ENCODE results near the gene SORBS2.
"Not testable (repeated sequence)": the region's sequence is repeated elsewhere in the genome, so short reads cannot be mapped to it uniquely, and the experiment has no call there.

SORBS2 gene

GRCh38 chr4:185562531-185562930 is 249.5 kb downstream of the SORBS2 start:
- H3K23ac ChIP-seq (ENCODE audit: low read length), result no peak overlapping the region
- WGBS (ENCODE audit: extremely low coverage, insufficient coverage, insufficient read length), result no CpG with 5 or more reads among the region's 3 CpGs
- peak; percentile 57 to 87 for DNase-seq
- H3K79me1 ChIP-seq (ENCODE audit: low read length), result peaks cover 22% of the 10 kb centered on the region
- no peak overlapping the region for H3K9ac ChIP-seq (ENCODE audit: low read length)
- no peak overlapping the region for H3K27ac ChIP-seq (ENCODE audit: low read depth, low read length)
- H3K4me3 ChIP-seq (ENCODE audit: low read depth, low read length), result no peak overlapping the region
- no peak overlapping the region for H4K12ac ChIP-seq (ENCODE audit: low read depth, low read length)
- no peak overlapping the region for H2BK120ac ChIP-seq (ENCODE audit: insufficient read depth, low read length, poor library complexity)
- no peak overlapping the region for H2BK5ac ChIP-seq (ENCODE audit: low read depth, low read length, poor library complexity)
- no peaks in the 10 kb centered on the region for H3K36me3 ChIP-seq (ENCODE audit: control insufficient read depth in 1 of 2, insufficient read depth in 2 of 2, low read length in 2 of 2)
- no peak overlapping the region for H3K18ac ChIP-seq (ENCODE audit: low read length)
- no peak overlapping the region for H3K4me2 ChIP-seq (ENCODE audit: low read length)
- H3K27me3 ChIP-seq (ENCODE audit: insufficient read depth, low read length), result no peaks in the 10 kb centered on the region
- no peak overlapping the region for H3K14ac ChIP-seq (ENCODE audit: low read length)
- H3K4me1 ChIP-seq (ENCODE audit: control insufficient read depth in 1 of 2, insufficient read depth in 2 of 2, low read length in 2 of 2), result peaks cover 12 to 22% of the 10 kb centered on the region in 2 experiments
- no peak overlapping the region for H2AK5ac ChIP-seq (ENCODE audit: low read length)
- no peaks in the 10 kb centered on the region for H3K79me2 ChIP-seq (ENCODE audit: control insufficient read depth, insufficient read depth, low read length, poor library complexity)
- no peak overlapping the region for H4K91ac ChIP-seq (ENCODE audit: low read depth, low read length)
- no peak overlapping the region for H3K4ac ChIP-seq (ENCODE audit: low read depth, low read length)
- no peak overlapping the region for H2BK12ac ChIP-seq (ENCODE audit: low read length)
- no peak overlapping the region for H2AFZ ChIP-seq (ENCODE audit: insufficient read depth, low read length, poor library complexity)
- peaks cover 4% of the 10 kb centered on the region for H3K9me3 ChIP-seq (ENCODE audit: insufficient read depth, low read depth, low read length)
- H4K8ac ChIP-seq (ENCODE audit: low read depth, low read length), result no peak overlapping the region

- no peak overlapping the region for H3K4ac ChIP-seq (ENCODE audit: low read depth, low read length)
- peaks cover 4% of the 10 kb centered on the region for H3K9me3 ChIP-seq (ENCODE audit: insufficient read depth, low read depth, low read length)
- H3K9ac ChIP-seq (ENCODE audit: low read length), result no peak overlapping the region
- peak overlapping the region; percentile 92 for H2BK12ac ChIP-seq (ENCODE audit: low read length)
- peak overlapping the region; percentile 7 for H3K27ac ChIP-seq (ENCODE audit: low read depth, low read length)
- H3K79me2 ChIP-seq (ENCODE audit: control insufficient read depth, insufficient read depth, low read length, poor library complexity), result no peaks in the 10 kb centered on the region
- no peak for DNase-seq
- H4K12ac ChIP-seq (ENCODE audit: low read depth, low read length), result no peak overlapping the region
- H2AK5ac ChIP-seq (ENCODE audit: low read length), result peak overlapping the region; percentile 77
- H3K4me2 ChIP-seq (ENCODE audit: low read length), result no peak overlapping the region
- H3K4me3 ChIP-seq (ENCODE audit: low read depth, low read length), result no peak overlapping the region
- peaks cover 9% of the 10 kb centered on the region for H3K79me1 ChIP-seq (ENCODE audit: low read length)
- H4K91ac ChIP-seq (ENCODE audit: low read depth, low read length), result peak overlapping the region; percentile 77
- peak overlapping the region; percentile 83 for H4K8ac ChIP-seq (ENCODE audit: low read depth, low read length)
- no peaks in the 10 kb centered on the region for H3K36me3 ChIP-seq (ENCODE audit: control insufficient read depth in 1 of 2, insufficient read depth in 2 of 2, low read length in 2 of 2)
- H3K18ac ChIP-seq (ENCODE audit: low read length), result peak overlapping the region; percentile 87
- peak overlapping the region; percentile 89 for H3K14ac ChIP-seq (ENCODE audit: low read length)
- no CpG with 5 or more reads among the region's 5 CpGs for WGBS (ENCODE audit: extremely low coverage, insufficient coverage, insufficient read length)
- H3K4me1 ChIP-seq (ENCODE audit: control insufficient read depth in 1 of 2, insufficient read depth in 2 of 2, low read length in 2 of 2), result peaks cover 3 to 11% of the 10 kb centered on the region in 2 experiments
- peak overlapping the region; percentile 54 for H2BK120ac ChIP-seq (ENCODE audit: insufficient read depth, low read length, poor library complexity)
- no peak overlapping the region for H3K23ac ChIP-seq (ENCODE audit: low read length)
- H3K27me3 ChIP-seq (ENCODE audit: insufficient read depth, low read length), result no peaks in the 10 kb centered on the region
- no peak overlapping the region for H2AFZ ChIP-seq (ENCODE audit: insufficient read depth, low read length, poor library complexity)
- H2BK5ac ChIP-seq (ENCODE audit: low read depth, low read length, poor library complexity), result no peak overlapping the region
Measured at GRCh38 chr4:185560316-185560715, 251.7 kb downstream of the SORBS2 start.

GRCh38 chr4:185559915-185560281 is 252.1 kb downstream of the SORBS2 start:
- Histone ChIP-seq H4K8ac (ENCODE audit: low read depth, low read length) (no peak overlapping the region), H3K4me2 (ENCODE audit: low read length) (no peak overlapping the region), H3K27me3 (ENCODE audit: insufficient read depth, low read length) (no peaks in the 10 kb centered on the region), H3K9me3 (ENCODE audit: insufficient read depth, low read depth, low read length) (peaks cover 4% of the 10 kb centered on the region), H2AK5ac (ENCODE audit: low read length) (no peak overlapping the region), H3K79me1 (ENCODE audit: low read length) (peaks cover 9% of the 10 kb centered on the region), H3K23ac (ENCODE audit: low read length) (no peak overlapping the region), H2AFZ (ENCODE audit: insufficient read depth, low read length, poor library complexity) (no peak overlapping the region), H3K79me2 (ENCODE audit: control insufficient read depth, insufficient read depth, low read length, poor library complexity) (no peaks in the 10 kb centered on the region), H2BK12ac (ENCODE audit: low read length) (no peak overlapping the region), H4K12ac (ENCODE audit: low read depth, low read length) (no peak overlapping the region), H3K18ac (ENCODE audit: low read length) (no peak overlapping the region), H4K91ac (ENCODE audit: low read depth, low read length) (peak overlapping the region; percentile 89), H3K4ac (ENCODE audit: low read depth, low read length) (no peak overlapping the region), H3K4me3 (ENCODE audit: low read depth, low read length) (no peak overlapping the region), H3K36me3 (ENCODE audit: control insufficient read depth in 1 of 2, insufficient read depth in 2 of 2, low read length in 2 of 2) (no peaks in the 10 kb centered on the region), H2BK5ac (ENCODE audit: low read depth, low read length, poor library complexity) (peak overlapping the region; percentile 80), H3K4me1 (ENCODE audit: control insufficient read depth in 1 of 2, insufficient read depth in 2 of 2, low read length in 2 of 2) (peaks cover 3 to 11% of the 10 kb centered on the region in 2 experiments), H2BK120ac (ENCODE audit: insufficient read depth, low read length, poor library complexity) (no peak overlapping the region), H3K14ac (ENCODE audit: low read length) (no peak overlapping the region), H3K9ac (ENCODE audit: low read length) (no peak overlapping the region), H3K27ac (ENCODE audit: low read depth, low read length) (peak overlapping the region; percentile 7)
- WGBS (ENCODE audit: extremely low coverage, insufficient coverage, insufficient read length), result no CpG with 5 or more reads among the region's 4 CpGs
- peak; percentile 14 to 22 for DNase-seq

- Histone ChIP-seq H2BK120ac (ENCODE audit: insufficient read depth, low read length, poor library complexity) (peak overlapping the region; percentile 68), H4K8ac (ENCODE audit: low read depth, low read length) (peak overlapping the region; percentile 76), H2BK5ac (ENCODE audit: low read depth, low read length, poor library complexity) (peak overlapping the region; percentile 80), H3K4ac (ENCODE audit: low read depth, low read length) (peak overlapping the region; percentile 10), H4K12ac (ENCODE audit: low read depth, low read length) (peak overlapping the region; percentile 71), H3K4me1 (ENCODE audit: control insufficient read depth in 1 of 2, insufficient read depth in 2 of 2, low read length in 2 of 2) (peaks cover 3 to 11% of the 10 kb centered on the region in 2 experiments), H3K18ac (ENCODE audit: low read length) (peak overlapping the region; percentile 40), H2BK12ac (ENCODE audit: low read length) (peak overlapping the region; percentile 88), H3K14ac (ENCODE audit: low read length) (peak overlapping the region; percentile 81), H4K91ac (ENCODE audit: low read depth, low read length) (peak overlapping the region; percentile 89)
- not testable (repeated sequence) for H3K27me3 ChIP-seq (ENCODE audit: insufficient read depth, low read length); H3K79me2 ChIP-seq (ENCODE audit: control insufficient read depth, insufficient read depth, low read length, poor library complexity); H2AFZ ChIP-seq (ENCODE audit: insufficient read depth, low read length, poor library complexity); H2AK5ac ChIP-seq (ENCODE audit: low read length); H3K4me2 ChIP-seq (ENCODE audit: low read length); H3K9me3 ChIP-seq (ENCODE audit: insufficient read depth, low read depth, low read length); H3K36me3 ChIP-seq (ENCODE audit: control insufficient read depth in 1 of 2, insufficient read depth in 2 of 2, low read length in 2 of 2); H3K27ac ChIP-seq (ENCODE audit: low read depth, low read length); H3K4me3 ChIP-seq (ENCODE audit: low read depth, low read length); H3K79me1 ChIP-seq (ENCODE audit: low read length); H3K9ac ChIP-seq (ENCODE audit: low read length); DNase-seq; H3K23ac ChIP-seq (ENCODE audit: low read length)
- no CpG with 5 or more reads among the region's 8 CpGs for WGBS (ENCODE audit: extremely low coverage, insufficient coverage, insufficient read length)
Measured at GRCh38 chr4:185559251-185559914, 252.6 kb downstream of the SORBS2 start.

All from trophoblast cell (in vitro differentiated cells and primary cell).